Subcutaneous adipose tissue (tissue), 4 donors: ENCODE data around the gene PDIA5. TPM values are rescaled to one million over a fixed set of nuclear protein-coding genes. Genes with fewer than 3 reads are reported as not detected.

ENCODE experiments used
- total RNA-seq, 4 donors: library from RNA; depleted of rRNA; stranded (reverse); fragments of >200 nt; gene quantifications; one replicate each; pipeline ENCODE4 v1.1.0, GENCODE V29; 2016
- TF ChIP-seq, protein P1 (sequence below): fragments of 450-650 bp; IDR thresholded peaks from one replicate; pipeline ENCODE4 v1.5.1; 2016; ENCODE audit warnings: low read depth, mild to moderate bottlenecking, control low read depth, antibody characterized with exemption, moderate library complexity

Gene PDIA5
- total RNA-seq, 4 donors from 2014 or later = 5.9 to 20.3 (median 11.3) TPM

DNA sequence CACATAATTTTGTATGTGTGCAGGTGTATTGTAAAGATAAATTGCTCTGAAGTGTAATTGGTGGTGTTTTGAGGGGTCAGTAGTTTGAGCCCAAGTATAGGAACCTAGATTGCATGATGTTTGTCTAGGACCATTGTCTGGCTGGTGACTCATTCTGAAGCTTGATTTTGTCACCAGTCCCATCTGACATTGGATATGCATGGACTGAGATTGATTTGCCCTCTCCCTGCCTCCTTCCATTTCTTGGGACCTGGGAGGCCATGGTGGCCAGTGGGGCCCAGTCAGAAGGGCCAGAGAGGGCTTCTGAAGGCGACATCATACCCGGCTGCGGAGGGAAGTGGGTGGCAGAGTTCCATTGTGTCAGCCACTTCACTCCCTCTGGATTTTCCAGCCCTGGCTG, 62.3 kb downstream of the PDIA5 start:
- TF ChIP-seq, protein P1, sequence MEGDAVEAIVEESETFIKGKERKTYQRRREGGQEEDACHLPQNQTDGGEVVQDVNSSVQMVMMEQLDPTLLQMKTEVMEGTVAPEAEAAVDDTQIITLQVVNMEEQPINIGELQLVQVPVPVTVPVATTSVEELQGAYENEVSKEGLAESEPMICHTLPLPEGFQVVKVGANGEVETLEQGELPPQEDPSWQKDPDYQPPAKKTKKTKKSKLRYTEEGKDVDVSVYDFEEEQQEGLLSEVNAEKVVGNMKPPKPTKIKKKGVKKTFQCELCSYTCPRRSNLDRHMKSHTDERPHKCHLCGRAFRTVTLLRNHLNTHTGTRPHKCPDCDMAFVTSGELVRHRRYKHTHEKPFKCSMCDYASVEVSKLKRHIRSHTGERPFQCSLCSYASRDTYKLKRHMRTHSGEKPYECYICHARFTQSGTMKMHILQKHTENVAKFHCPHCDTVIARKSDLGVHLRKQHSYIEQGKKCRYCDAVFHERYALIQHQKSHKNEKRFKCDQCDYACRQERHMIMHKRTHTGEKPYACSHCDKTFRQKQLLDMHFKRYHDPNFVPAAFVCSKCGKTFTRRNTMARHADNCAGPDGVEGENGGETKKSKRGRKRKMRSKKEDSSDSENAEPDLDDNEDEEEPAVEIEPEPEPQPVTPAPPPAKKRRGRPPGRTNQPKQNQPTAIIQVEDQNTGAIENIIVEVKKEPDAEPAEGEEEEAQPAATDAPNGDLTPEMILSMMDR = no peak

GRCh38 chr3:123129532-123129931, 62.7 kb downstream of the PDIA5 start:
- TF ChIP-seq, protein P1 = no peak

GRCh38 chr3:123130079-123130750, 63.4 kb downstream of the PDIA5 start:
- TF ChIP-seq, protein P1 = no peak

GRCh38 chr3:123134671-123135070, 67.8 kb downstream of the PDIA5 start:
- TF ChIP-seq, protein P1 = no peak

DNA sequence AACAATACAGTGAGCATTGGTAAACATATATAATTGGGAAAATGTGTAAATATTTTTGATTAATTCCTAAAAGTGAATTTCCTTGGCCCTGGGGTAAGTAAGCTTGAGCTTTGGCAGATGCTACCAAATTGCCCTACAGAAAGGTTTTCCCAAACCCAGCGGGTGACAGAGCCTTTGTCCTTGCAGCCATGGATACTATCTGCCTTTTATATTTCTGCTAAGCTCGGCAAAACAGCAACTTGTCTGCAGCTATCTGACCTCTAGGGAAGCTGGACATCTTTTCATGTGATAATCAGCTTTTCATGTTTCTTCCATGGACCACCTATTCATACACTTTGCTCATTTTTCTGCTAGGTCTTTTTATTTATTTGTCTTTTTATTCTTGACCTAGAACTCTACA, 70.2 kb downstream of the PDIA5 start:
- TF ChIP-seq, protein P1 = no peak

GRCh38 chr3:123138839-123139444, 72.1 kb downstream of the PDIA5 start:
- TF ChIP-seq, protein P1 = no peak

- TF ChIP-seq, protein P1 = no peak
These were observed 72.7 kb downstream of the PDIA5 start for GRCh38 chr3:123139522-123139921.
